HG02884 (cell line): ENCODE data around the gene ECPAS.
"Not testable (repeated sequence)": the region's sequence is repeated elsewhere in the genome, so short reads cannot be mapped to it uniquely, and the experiment has no call there.

Experiments used
- ATAC-seq: cut with Tn5 transposase; IDR thresholded peaks from one replicate; pipeline ENCODE4 v1.9.1; 2021; ENCODE audit warnings: mild to moderate bottlenecking, moderate library complexity; ENCODE audit not compliant: unreplicated experiment

Gene ECPAS

GRCh38 chr9:111350556-111350955 lies 133.6 kb downstream of the ECPAS start:
- no peak for ATAC-seq

- no peak for ATAC-seq
Observed at GRCh38 chr9:111349766-111350165, 134.4 kb downstream of the ECPAS start.

- no peak for ATAC-seq
Observed at GRCh38 chr9:111348821-111349271, 135.3 kb downstream of the ECPAS start.

- ATAC-seq, result not testable (repeated sequence)
Observed at GRCh38 chr9:111334318-111334863, 149.8 kb downstream of the ECPAS start.

- no peak for ATAC-seq
Observed at GRCh38 chr9:111330124-111330523, 154.1 kb downstream of the ECPAS start, which contains the start of gene OR2K2. OR2K2 (minus strand) TSS chr9:111330224; CDS start chr9:111328433, 1,791 bp downstream.

- ATAC-seq, result no peak
Observed at GRCh38 chr9:111320631-111321030, 163.6 kb downstream of the ECPAS start.

GRCh38 chr9:111316796-111317195 lies 167.4 kb downstream of the ECPAS start:
- ATAC-seq, result no peak
